Left hindlimb (tissue), 1 donor: Measurements from ENCODE around the gene LMBR1.
"Not testable (repeated sequence)": the region's sequence is repeated elsewhere in the genome, so short reads cannot be mapped to it uniquely, and the experiment has no call there.

Source experiments
- DNase-seq: peaks from one replicate; pipeline ENCODE4 v3.0.0-alpha.2; 2018

The LMBR1 gene, protein sequence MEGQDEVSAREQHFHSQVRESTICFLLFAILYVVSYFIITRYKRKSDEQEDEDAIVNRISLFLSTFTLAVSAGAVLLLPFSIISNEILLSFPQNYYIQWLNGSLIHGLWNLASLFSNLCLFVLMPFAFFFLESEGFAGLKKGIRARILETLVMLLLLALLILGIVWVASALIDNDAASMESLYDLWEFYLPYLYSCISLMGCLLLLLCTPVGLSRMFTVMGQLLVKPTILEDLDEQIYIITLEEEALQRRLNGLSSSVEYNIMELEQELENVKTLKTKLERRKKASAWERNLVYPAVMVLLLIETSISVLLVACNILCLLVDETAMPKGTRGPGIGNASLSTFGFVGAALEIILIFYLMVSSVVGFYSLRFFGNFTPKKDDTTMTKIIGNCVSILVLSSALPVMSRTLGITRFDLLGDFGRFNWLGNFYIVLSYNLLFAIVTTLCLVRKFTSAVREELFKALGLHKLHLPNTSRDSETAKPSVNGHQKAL

DNA sequence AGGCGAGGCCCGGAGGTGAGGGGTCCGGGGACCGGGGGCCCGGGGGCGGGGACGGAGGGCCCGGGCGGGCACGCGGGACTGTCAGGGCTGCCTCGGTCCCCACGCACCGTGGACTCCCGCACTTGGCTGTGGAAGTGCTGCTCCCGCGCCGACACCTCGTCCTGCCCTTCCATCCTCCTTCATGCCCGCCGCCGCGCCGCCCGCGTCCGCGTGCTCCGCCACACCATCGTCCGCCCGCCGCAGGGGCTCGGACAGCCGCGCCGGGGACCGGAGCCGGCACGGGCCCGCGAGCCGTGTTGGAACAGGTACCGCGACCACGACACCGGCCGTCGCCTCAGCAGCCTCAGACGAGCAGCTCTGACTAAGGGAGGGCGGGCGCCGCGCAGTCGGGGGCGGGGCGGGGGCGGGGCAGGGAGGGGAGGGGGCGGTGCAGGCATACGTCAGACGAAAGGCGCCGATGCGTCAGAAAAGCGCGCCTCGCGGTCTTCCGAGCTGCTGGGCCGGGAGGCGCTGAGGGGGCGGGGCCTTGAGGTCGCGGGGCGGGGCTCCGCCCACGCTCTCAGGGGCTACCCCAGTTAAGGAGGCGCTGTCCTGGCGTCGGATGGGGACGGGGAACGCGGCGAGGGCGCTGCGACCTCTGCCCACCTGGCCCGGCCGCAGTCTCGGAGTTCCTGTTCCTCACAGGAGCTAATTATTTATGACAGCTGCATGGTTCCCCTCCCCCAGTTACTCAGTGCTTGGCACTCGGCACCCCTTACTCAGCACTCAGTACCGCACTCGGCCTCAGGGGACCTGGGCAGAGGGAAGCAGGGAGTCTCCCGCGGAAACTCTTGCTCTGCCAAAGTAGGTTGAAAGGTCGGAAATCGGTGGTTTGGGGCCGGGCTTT is at the start of gene LMBR1:
Gene LMBR1 (minus strand): TSS at position 363 of the 886 bp plus-strand sequence. CDS start 190 bp downstream, at position 173.
- DNase-seq: peak; percentile 97

DNA sequence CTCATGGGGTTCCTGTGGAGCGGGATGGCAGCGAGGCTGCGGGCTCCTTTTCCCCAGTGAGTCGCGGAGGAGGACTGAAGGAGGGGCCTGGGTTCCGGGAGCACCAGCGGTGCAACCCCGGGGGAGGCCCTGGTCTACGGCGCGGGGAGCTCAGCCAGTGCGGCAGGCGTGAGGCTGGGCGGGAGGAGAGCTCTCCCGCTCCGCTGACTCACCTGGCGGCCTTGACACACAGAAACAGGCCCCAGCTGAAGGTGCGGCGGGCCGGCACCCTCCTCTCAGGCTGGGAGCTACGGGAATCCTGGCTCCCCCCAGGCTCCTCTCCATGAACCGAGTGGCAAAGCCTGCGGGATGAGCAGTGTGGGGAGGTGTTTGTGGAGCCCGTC is 49.7 kb upstream of the LMBR1 start:
- DNase-seq: no peak

DNA sequence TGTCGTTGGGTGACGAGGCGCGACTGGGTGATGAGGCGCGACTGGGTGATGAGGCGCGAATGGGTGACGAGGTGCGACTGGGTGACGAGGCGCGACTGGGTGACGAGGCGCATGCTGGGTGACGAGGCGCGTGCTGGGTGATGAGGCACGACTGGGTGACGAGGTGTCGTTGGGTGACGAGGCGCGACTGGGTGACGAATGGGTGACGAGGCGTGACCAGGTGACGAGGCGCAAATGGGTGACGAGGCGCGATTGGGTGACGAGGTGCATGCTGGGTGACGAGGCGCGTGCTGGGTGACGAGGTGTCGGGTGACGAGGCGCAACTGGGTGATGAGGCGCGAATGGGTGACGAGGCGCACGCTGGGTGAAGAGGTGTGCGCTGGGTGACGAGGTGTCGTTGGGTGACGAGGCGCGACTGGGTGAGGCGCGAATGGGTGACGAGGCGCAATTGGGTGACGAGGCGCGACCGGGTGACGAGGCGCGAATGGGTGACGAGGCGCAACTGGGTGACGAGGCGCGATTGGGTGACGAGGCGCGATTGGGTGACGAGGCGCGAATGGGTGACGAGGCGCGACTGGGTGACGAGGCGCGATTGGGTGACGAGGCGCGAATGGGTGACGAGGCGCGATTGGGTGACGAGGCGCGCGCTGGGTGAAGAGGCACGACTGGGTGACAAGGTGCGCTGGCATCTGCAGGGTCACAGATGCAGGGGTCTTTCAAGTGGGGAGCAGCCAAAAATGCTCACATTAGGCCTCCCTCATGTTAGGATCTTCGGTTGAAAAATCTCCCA is 48.6 kb upstream of the LMBR1 start:
- no peak for DNase-seq

DNA sequence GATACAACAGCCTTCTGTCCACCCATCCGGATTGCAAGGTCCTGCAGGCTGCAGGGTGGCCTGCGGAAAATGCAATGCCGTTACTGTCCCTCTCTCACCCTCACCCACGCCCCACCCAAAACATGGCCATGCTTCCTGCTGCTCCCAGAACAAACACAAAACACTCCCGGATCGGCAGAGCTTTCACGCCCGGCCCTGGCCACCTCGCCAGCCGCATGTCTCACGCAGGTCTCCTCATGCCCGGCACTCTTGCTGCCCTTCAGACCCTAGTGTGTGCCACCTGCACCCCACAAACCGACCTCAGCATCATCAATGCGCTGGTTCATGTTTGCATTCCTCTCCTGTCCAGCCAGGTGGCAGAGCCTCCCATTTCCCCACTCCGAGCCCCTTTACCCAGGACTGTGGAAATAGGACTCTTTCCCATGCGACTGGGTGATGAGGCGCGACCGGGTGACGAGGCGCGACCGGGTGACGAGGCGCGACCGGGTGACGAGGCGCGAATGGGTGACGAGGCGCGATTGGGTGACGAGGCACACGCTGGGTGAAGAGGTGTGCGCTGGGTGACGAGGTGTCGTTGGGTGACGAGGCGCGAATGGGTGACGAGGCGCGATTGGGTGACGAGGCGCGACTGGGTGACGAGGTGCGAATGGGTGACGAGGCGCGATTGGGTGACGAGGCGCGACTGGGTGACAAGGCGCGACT is 47.6 kb upstream of the LMBR1 start:
- DNase-seq: no peak

DNA sequence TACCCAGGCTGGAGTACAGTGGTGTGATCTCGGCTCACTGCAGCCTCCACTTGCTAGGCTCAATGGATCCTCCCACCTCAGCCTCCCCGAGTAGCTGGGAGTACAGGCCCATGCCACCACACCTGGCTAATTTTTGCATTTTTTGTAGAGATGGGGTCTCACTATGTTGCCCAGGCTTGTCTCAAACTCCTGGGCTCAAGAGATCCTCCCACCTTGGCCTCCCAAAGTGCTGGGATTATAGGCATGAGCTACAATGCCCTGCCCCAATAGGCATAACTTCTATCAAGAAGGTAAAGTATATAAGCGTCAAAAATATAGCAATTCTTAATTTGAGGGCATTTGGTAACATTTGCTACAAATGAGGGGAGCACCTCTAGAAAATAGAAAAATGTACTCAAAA is 43.8 kb upstream of the LMBR1 start:
- not testable (repeated sequence) for DNase-seq

DNA sequence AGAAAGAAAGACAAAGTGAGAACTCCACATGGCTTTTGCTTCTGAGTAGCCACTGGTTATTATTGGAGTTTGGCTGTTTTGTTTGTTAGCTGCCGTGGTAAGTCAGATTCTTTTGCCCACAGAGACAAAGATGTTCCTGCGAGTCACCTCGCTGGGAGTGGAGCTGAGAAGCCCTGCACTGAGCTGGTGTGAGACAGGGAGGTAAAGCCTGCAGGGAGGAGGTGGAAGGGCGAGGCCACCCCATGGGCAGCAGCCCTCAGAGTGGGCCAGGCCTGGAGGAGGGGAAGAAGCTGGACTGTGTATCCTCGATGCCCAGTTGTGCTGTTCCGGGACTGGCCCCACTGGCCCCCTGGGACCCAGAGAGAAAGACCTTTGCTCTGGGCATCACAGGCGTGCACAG is 42.3 kb upstream of the LMBR1 start:
- DNase-seq: no peak

DNA sequence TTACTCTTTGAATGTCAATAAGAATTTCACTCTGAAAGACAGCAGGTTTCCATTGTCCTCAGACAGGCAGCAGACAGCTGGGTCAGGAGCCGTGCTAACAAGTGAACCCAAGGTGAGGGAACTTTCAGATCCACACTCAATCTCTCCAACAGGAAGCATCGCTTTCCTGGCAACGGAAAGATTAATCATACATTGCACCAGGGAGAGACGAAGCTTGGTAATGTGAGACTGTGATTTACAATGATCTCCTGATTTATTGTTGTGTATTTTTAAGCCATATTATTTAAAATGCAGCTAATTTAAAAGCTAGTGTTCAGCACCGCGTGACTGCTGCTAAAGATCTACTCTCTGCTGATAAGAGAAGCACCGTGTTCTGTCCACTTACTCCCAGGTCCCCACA is 39.0 kb upstream of the LMBR1 start:
- DNase-seq: no peak

DNA sequence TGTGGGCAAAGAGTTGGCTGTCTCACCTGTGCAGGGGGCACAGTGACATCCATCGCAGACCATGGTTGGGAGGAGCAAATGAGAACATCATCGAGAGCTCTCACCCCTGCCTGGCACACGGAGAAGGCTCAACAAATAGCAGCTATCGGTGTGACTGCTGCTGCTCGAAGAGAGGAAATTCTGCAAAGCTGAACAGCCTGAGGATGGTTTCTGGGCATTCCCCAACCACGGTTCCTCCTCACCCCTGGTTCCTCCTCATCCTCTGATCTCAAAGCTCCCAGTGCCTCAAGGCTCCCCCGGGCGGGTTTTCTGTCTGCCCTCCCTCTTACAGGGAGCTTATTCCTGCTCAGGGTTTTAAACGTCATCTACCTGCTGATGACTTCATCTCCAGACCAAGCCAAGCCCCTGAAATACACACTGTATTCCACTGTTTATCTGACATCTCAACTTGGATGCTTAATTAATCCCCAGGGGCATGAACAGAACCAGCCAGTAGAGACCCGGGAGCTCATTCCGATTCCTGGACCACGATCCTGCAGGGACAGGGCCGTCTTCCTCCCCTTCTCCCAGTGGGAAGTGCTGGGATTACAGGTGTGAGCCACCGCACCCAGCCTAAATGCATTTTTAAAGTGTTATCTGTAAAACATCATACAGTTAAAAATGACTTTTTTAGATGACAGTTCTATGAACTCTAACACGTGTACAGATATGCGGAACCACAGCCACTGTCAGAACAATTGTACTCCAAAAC is 37.0 kb upstream of the LMBR1 start:
- no peak for DNase-seq

DNA sequence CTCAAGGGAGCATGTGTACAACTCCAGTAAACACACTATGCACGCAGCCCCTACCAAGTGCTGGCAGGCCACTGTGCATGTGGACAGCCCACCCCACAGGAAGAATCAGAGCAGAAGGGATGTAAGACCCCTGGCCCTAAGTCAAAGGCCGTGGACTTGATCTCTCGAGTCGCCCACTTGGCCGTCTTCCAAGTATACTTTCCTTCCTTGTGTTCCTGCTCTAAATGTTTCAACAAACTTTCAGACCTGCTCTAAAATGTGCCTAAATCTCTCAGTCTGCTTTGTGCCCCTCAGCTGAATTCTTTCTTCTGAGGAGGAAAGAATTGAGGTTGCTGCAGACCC is 35.4 kb upstream of the LMBR1 start:
- DNase-seq: no peak

DNA sequence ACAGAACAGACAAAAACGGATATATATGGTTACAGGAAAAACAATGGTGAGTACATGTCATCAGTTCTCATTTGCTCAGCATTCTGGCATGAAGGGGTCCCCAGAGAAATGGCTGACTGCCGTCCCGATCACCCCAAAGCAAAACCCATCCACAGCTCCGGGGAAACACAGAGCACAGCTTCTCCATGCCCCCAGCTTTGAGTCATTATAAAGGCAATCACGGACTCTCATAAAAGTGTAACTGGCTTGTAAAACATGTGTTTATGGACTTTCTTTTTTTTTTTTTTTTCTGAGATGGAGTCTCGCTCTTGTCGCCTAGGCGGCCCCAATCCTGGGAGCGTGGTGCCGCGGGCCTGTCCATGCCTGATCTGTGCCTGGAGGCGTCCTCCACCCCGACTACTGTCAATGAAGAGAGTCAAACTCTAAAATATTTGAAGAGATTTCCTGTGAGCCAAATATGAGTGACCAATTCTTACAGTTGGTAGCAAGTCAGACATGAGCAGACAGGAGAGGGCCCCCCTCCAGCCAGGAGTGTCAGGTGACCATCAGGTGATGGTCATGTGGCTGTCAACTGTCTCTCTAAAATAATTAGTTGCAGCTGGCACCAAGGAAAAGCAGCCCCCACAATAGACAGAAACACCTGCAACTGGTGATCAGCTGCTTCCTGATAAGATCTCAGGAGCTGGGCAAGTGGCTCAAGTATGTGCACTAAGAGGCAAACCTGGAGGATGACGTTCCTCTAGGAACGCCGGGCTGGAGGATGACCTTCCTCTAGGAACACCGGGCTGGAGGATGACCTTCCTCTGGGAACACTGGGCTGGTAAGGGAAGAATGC is 34.8 kb upstream of the LMBR1 start:
- DNase-seq: no peak

DNA sequence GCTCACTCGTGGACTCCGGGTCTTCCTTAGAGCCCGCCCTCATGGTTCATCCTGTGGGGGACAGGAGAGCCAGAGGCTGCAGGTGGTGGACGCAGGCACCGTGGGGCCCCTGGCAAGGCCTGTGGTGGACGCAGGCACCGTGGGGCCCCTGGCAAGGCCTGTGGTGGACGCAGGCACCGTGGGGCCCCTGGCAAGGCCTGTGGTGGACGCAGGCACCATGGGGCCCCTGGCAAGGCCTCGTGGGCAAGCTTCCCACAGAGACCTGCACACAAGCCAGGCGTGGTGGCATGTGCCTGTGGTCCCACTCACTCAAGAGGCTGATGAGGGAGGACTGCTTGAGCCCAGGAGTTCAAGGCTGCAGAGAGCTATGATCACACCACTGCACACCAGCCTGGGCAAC is 32.8 kb upstream of the LMBR1 start:
- not testable (repeated sequence) for DNase-seq

DNA sequence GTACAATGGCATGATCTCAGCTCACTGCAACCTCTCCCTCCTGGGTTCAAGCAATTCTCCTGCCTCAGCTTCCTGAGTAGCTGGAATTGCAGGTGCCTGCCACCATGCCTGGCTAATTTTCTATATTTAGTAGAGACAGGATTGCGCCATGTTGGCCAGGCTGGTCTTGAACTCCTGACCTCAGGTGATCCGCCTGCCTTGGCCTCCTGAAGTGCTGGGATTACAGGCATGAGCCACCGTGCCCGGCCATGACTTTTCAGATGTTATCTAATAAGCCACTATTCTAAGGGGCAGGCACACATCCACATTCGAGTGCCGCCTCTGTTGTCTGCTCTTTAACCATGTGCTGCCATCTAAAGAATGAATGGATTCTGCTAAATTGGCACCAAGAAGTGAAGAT is 29.3 kb upstream of the LMBR1 start:
- not testable (repeated sequence) for DNase-seq

DNA sequence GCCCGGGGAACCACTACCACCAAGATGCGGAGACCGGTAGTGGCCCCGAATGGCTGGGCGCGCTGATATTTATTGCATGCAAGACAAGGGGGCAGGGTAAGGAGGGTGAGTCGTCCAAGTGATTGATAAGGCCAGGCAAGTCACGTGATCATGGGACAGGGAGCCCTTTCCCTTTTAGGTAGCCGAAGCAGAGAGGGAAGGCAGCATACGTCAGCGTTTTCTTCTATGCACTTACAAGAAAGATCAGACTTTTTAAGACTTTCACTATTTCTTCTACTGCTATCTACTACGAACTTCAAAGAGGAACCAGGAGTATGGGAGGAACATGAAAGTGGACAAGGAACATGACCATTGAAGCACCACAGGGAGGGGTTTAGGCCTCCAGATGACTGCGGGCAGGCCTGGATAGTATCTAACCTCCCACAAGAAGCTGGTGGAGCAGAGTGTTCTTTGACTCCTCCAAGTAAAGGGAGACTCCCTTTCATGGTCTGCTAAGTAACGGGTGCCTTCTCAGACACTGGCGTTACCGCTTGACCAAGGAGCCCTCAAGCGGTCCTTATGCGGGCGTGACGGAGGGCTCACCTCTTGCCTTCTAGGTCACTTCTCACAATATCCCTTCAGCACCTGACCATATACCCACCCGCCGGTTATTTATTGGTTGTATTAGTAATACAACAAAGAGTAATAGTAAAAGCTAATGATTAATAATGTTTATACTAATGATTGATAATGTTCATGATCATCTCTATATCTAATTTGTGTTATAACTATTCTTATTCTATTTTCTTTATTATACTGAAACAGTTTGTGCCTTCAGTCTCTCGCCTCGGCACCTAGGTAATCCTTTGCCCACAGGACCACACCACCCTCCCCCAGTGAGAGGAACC is 27.7 kb upstream of the LMBR1 start:
- not testable (repeated sequence) for DNase-seq

DNA sequence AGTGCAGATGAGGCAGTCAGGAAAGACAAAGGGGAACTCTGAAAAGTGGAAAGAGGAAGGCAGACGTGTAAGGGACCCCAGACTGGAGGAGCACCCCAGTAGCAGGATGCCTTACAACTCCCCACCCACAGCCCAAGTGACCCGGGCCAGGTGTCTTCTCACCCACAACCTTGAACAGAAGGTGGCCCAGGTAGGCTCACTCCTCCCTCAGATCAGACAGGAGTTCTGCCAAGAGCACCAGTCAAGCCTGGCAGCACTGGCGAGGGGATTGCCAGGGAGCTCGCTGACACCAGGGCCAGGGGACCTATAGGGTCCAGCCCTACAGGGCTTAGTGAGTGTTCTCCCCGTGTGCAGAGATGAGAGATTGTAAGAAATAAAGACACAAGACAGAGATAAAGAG is 27.1 kb upstream of the LMBR1 start:
- no peak for DNase-seq

DNA sequence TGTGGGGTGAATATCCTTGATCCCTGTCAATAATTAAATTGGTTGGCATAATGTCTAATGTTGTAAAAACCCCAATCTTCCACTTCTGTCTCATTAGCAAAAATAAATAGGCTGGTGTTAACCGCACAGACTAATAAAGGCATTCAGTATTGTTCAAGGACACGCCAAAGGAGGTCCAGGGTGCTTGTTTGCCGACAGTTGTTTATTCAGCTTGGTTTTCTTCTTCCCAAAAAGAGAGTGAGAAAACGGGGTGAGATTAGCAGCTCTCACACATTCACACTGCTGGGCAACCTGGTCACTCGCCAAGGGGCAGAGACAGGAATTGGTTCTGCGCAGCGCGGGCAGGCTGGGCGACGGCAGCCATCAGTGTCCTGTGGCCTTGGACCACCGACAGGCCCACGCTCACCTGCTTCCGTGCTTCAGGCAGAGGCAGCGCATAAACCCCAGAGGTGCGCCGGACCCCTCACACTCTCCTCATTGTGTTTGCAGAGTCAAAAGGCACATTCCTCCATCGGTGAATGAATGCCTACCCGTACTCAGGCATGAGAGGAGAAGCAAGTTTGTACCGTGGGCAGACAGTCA is 26.2 kb upstream of the LMBR1 start:
- no peak for DNase-seq

DNA sequence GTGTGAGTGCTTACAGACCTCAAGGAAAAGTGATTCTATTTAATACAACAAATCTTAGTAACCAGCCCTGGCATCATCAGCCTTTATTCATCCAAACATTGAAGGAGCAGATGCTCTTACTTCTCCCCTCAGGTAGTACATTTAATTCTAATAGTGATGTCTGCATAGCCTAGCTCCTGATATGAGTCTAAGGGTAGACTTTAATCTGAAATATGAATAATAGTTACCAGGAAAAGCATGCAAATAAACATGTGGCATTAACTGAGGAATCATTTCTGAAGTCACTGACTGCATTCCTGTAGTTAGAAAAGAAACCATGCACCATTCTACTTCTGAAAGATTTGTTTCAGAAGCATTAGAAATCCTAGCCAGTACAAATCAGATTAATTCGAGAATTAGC is 25.7 kb upstream of the LMBR1 start:
- DNase-seq: no peak

DNA sequence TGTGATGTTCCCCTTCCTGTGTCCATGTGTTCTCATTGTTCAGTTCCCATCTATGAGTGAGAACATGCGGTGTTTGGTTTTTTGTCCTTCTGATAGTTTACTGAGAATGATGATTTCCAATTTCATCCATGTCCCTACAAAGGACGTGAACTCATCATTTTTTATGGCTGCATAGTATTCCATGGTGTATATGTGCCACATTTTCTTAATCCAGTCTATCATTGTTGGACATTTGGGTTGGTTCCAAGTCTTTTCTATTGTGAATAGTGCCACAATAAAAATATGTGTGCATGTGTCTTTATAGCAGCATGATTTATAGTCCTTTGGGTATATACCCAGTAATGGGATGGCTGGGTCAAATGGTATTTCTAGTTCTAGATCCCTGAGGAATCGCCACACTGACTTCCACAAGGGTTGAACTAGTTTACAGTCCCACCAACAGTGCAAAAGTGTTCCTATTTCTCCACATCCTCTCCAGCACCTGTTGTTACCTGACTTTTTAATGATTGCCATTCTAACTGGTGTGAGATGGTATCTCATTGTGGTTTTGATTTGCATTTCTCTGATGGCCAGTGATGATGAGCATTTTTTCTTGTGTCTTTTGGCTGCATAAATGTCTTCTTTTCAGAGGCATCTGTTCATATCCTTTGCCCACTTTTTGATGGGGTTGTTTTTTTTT is 16.7 kb upstream of the LMBR1 start:
- DNase-seq: not testable (repeated sequence)

DNA sequence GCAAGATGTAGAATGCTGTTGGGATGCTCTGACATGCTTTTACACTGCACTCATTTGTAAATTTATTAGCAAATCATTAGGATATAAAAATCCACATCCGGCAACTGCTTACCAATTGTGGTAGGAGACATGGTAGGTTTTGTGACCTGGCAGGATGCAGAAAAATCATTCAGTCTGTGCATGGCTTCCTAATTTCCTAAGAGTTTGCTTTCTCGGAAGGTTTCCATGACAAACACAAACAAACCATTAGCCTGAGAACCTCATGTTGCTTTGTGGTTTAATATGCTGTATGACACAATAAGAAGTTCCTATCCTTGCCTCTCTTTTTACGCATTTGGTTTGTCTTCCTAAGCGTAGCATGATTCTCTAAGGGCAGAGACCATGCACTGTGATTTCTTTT is 14.7 kb upstream of the LMBR1 start:
- no peak for DNase-seq

DNA sequence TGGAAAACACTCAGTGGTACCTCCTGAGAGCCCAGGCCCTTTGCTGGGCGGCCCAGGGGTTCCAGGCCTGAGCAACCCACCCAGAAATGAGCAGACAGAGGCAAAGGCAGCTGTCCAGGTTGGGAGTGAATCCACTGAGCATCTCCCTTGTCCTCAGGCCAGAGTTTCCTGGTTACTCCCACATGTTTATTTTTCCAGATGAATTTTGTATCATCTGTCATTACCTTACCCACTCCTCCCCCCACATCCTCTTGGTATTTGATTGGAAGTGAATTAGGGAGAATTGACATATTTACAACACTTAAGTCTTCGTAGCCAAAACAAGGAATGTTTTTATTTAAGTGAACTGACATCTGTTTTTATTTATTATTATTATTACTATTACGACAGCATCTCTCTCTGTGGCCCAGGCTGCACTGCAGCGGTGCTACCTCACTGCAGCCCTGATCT is 13.2 kb upstream of the LMBR1 start:
- DNase-seq: no peak
